Amniotic stem cell (primary cell): ENCODE results near the gene XXYLT1.
"Not testable (repeated sequence)": the region's sequence is repeated elsewhere in the genome, so short reads cannot be mapped to it uniquely, and the experiment has no call there.

Experiments used
- DNase-seq: peaks from one replicate; lab custom pipeline; 2025; lab: John Stamatoyannopoulos, UW

XXYLT1 gene

GRCh38 chr3:195096484-195097330 lies 174.3 kb downstream of the XXYLT1 start:
- DNase-seq: no peak

GRCh38 chr3:195096053-195096452 lies 174.9 kb downstream of the XXYLT1 start:
- DNase-seq: no peak

GRCh38 chr3:195095704-195096036 lies 175.3 kb downstream of the XXYLT1 start:
- DNase-seq: no peak

GRCh38 chr3:195095035-195095703 lies 175.8 kb downstream of the XXYLT1 start:
- no peak for DNase-seq

- DNase-seq: no peak
Observed at GRCh38 chr3:195094191-195094921, 176.6 kb downstream of the XXYLT1 start.

GRCh38 chr3:195093731-195094130 lies 177.2 kb downstream of the XXYLT1 start:
- DNase-seq: no peak

GRCh38 chr3:195087840-195088601 lies 182.9 kb downstream of the XXYLT1 start:
- not testable (repeated sequence) for DNase-seq

- no peak for DNase-seq
Observed at GRCh38 chr3:195087328-195087727, 183.6 kb downstream of the XXYLT1 start.

GRCh38 chr3:195086885-195087284 lies 184.1 kb downstream of the XXYLT1 start:
- no peak for DNase-seq

GRCh38 chr3:195086341-195086740 lies 184.6 kb downstream of the XXYLT1 start:
- DNase-seq: no peak

- no peak for DNase-seq
Observed at GRCh38 chr3:195085356-195086130, 185.4 kb downstream of the XXYLT1 start.

GRCh38 chr3:195084746-195085145 lies 186.2 kb downstream of the XXYLT1 start:
- no peak for DNase-seq

- DNase-seq: no peak
Observed at GRCh38 chr3:195083659-195084058, 187.3 kb downstream of the XXYLT1 start.

GRCh38 chr3:195082811-195083210 lies 188.1 kb downstream of the XXYLT1 start:
- DNase-seq: no peak

GRCh38 chr3:195081242-195081963 lies 189.6 kb downstream of the XXYLT1 start:
- DNase-seq: no peak

GRCh38 chr3:195080571-195081151 lies 190.3 kb downstream of the XXYLT1 start:
- no peak for DNase-seq

- no peak for DNase-seq
Observed at GRCh38 chr3:195080125-195080524, 190.8 kb downstream of the XXYLT1 start.

- no peak for DNase-seq
Observed at GRCh38 chr3:195079636-195080035, 191.3 kb downstream of the XXYLT1 start.

- no peak for DNase-seq
Observed at GRCh38 chr3:195078891-195079440, 192.0 kb downstream of the XXYLT1 start.
